ENCODE data around the gene FBXO10. TPM values are rescaled to one million over a fixed set of nuclear protein-coding genes. Genes with fewer than 3 reads are reported as not detected.

FBXO10 gene
- total RNA-seq, 1 experiment from 2014 or later = 5.3 TPM

DNA sequence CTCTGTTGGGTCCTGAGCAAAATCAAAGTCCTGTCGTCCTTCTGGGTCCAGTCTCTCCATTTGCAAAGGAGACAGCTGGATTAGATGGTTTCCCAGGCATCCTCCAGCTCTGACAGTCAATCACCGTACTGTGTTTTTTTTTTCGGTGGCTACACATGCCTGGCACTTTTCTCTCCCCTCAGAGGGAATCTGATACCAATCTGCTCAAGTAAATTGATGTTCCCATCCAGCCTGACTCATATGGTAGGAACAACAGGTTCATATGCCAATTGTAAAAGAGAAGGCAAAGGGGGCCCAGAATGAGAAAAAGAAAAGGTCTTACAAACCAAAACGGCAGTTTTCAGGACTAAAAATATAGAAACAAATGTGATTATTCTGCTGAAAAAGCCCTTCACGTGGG lies 1.2 kb downstream of the FBXO10 start:
- POLR2A ChIA-PET = no interaction called here

More for the DNA sequence above, 1.2 kb downstream of the FBXO10 start:
- H3K4me3 ChIP-seq (replicated peaks in 1 of 2; ENCODE audit: low read depth in 1 of 2, low read length in 2 of 2) = no peak overlapping the region
- H3K79me2 ChIP-seq (ENCODE audit: insufficient read depth, low read length) = peaks cover 69% of the 10 kb centered on the region
- no peaks in the 10 kb centered on the region for H3K9me3 ChIP-seq (ENCODE audit: control insufficient read depth in 1 of 2, insufficient read depth in 1 of 2, low read depth in 1 of 2, low read length in 2 of 2)
- H4K20me1 ChIP-seq (ENCODE audit: insufficient read depth) = peaks cover 8% of the 10 kb centered on the region; the same call in 1 of the 2 replicates
- ATAC-seq (no peak), DNase-seq (ENCODE audit: low read depth, low spot score) (no peak)
- H3K27me3 ChIP-seq (ENCODE audit: insufficient read depth, low read length) = no peaks in the 10 kb centered on the region
- intact Hi-C loops (cut with micrococcal nuclease) = no loop called here
- no peak for TF ChIP-seq EGR1 (IDR thresholded peaks at IDR 0.05; ENCODE audit: low read depth)
- TF ChIP-seq YY1 (IDR thresholded peaks at IDR 0.05; ENCODE audit: extremely low read depth, insufficient replicate concordance, low read depth, low read length) = no peak
- TF ChIP-seq ZFX (IDR thresholded peaks at IDR 0.05) = no peak
- no peak for TF ChIP-seq POLR2A (IDR thresholded peaks at IDR 0.05; ENCODE audit: borderline replicate concordance, extremely low read depth, insufficient read depth, insufficient read length)
- TF ChIP-seq, protein P1, sequence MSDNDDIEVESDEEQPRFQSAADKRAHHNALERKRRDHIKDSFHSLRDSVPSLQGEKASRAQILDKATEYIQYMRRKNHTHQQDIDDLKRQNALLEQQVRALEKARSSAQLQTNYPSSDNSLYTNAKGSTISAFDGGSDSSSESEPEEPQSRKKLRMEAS (IDR thresholded peaks at IDR 0.05) = no peak
- TF ChIP-seq, protein P2, sequence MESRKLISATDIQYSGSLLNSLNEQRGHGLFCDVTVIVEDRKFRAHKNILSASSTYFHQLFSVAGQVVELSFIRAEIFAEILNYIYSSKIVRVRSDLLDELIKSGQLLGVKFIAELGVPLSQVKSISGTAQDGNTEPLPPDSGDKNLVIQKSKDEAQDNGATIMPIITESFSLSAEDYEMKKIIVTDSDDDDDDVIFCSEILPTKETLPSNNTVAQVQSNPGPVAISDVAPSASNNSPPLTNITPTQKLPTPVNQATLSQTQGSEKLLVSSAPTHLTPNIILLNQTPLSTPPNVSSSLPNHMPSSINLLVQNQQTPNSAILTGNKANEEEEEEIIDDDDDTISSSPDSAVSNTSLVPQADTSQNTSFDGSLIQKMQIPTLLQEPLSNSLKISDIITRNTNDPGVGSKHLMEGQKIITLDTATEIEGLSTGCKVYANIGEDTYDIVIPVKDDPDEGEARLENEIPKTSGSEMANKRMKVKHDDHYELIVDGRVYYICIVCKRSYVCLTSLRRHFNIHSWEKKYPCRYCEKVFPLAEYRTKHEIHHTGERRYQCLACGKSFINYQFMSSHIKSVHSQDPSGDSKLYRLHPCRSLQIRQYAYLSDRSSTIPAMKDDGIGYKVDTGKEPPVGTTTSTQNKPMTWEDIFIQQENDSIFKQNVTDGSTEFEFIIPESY (IDR thresholded peaks at IDR 0.05; ENCODE audit: extremely low read depth, insufficient replicate concordance, low read length) = no peak
- no peak for TF ChIP-seq POLR2AphosphoS5 (IDR thresholded peaks at IDR 0.05; ENCODE audit: low read depth, low read length)
- no peak for TF ChIP-seq SRF (IDR thresholded peaks at IDR 0.05; ENCODE audit: low read depth)
- no peak for TF ChIP-seq FOSL1 (IDR thresholded peaks at IDR 0.05; ENCODE audit: low read depth)
- TF ChIP-seq, protein P3, sequence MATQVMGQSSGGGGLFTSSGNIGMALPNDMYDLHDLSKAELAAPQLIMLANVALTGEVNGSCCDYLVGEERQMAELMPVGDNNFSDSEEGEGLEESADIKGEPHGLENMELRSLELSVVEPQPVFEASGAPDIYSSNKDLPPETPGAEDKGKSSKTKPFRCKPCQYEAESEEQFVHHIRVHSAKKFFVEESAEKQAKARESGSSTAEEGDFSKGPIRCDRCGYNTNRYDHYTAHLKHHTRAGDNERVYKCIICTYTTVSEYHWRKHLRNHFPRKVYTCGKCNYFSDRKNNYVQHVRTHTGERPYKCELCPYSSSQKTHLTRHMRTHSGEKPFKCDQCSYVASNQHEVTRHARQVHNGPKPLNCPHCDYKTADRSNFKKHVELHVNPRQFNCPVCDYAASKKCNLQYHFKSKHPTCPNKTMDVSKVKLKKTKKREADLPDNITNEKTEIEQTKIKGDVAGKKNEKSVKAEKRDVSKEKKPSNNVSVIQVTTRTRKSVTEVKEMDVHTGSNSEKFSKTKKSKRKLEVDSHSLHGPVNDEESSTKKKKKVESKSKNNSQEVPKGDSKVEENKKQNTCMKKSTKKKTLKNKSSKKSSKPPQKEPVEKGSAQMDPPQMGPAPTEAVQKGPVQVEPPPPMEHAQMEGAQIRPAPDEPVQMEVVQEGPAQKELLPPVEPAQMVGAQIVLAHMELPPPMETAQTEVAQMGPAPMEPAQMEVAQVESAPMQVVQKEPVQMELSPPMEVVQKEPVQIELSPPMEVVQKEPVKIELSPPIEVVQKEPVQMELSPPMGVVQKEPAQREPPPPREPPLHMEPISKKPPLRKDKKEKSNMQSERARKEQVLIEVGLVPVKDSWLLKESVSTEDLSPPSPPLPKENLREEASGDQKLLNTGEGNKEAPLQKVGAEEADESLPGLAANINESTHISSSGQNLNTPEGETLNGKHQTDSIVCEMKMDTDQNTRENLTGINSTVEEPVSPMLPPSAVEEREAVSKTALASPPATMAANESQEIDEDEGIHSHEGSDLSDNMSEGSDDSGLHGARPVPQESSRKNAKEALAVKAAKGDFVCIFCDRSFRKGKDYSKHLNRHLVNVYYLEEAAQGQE (IDR thresholded peaks at IDR 0.05; ENCODE audit: low read depth) = no peak
- BruUV-seq (replicated peaks) = no TSS peak
- ChIA-PET CTCF (no interaction called here), RAD21 (ENCODE audit: low non-redundant PET in 1 of 2, low total read pairs in 2 of 2, uncharacterized antibody in 2 of 2, unreplicated experiment in 2 of 2) (no interaction called here)
- H3K4me2 ChIP-seq (ENCODE audit: low read length) = no peak overlapping the region
- no peak overlapping the region for H2AFZ ChIP-seq (ENCODE audit: low read depth, low read length, poor library complexity, severe bottlenecking)
- H3K9ac ChIP-seq (ENCODE audit: low read length) = no peak overlapping the region
- no peaks in the 10 kb centered on the region for H3K4me1 ChIP-seq (ENCODE audit: control insufficient read depth in 1 of 2, insufficient read depth in 2 of 2, low read length in 2 of 2)
- H3K36me3 ChIP-seq (ENCODE audit: control insufficient read depth in 1 of 2, insufficient read depth in 2 of 2, low read length in 2 of 2) = peaks cover under 1 to 5% of the 10 kb centered on the region in 2 experiments; a peak in 2 of 4 replicates
- no peaks in the 10 kb centered on the region for H3K9me2 ChIP-seq (ENCODE audit: insufficient read depth)
- H3K27ac ChIP-seq (ENCODE audit: low read depth, low read length) = no peak overlapping the region
